ENCODE data around the gene TNS1. TPM values are rescaled to one million over a fixed set of nuclear protein-coding genes. Genes with fewer than 3 reads are reported as not detected.

Gene TNS1
- total RNA-seq, 1 experiment from 2014 or later = 4.5 TPM

GRCh38 chr2:217826991-217827390 lies 175.8 kb downstream of the TNS1 start (continued):
- TF ChIP-seq ARID4B (CRISPR knock-in tag; IDR thresholded peaks at IDR 0.05; ENCODE audit: borderline replicate concordance) = no peak
- TF ChIP-seq NR3C1 (CRISPR knock-in tag; conservative IDR thresholded peaks at IDR 0.05; ENCODE audit: low read depth) = no peak
- TF ChIP-seq NR1H2 (CRISPR knock-in tag; IDR thresholded peaks at IDR 0.05) = no peak
- no peak for TF ChIP-seq FOXJ3 (CRISPR knock-in tag; IDR thresholded peaks at IDR 0.05; ENCODE audit: borderline replicate concordance)
- TF ChIP-seq E2F4 (CRISPR knock-in tag; IDR thresholded peaks at IDR 0.05; ENCODE audit: borderline replicate concordance, low read depth) = no peak

- Mint-ChIP-seq H3K4me1 (peaks cover 12% of the 10 kb centered on the region), H3K27me3 (ENCODE audit: low read depth) (no peaks in the 10 kb centered on the region; the same call in 1 of the 2 replicates), H3K4me3 (no peak overlapping the region), H3K9me3 (no peaks in the 10 kb centered on the region), H3K27ac (no peak overlapping the region), H3K36me3 (no peaks in the 10 kb centered on the region)
- POLR2A ChIA-PET = interaction anchor here (1.0 kb wide), 1 partner anchor 15 kb away, joined by 4 read pairs; no protein-coding TSS in a partner anchor
- ATAC-seq (peak; percentile 51; the same call in 1 of the 2 replicates), DNase-seq (ENCODE audit: low spot score) (no peak)
- CTCF ChIA-PET = interaction anchor here (0.7 to 5.4 kb wide), 8 partner anchors 10 to 167 kb away, joined by 3 to 21 read pairs (median 4); no protein-coding TSS in a partner anchor
- TF ChIP-seq PREB (CRISPR knock-in tag; IDR thresholded peaks at IDR 0.05; ENCODE audit: borderline replicate concordance) (no peak), ZNF671 (CRISPR knock-in tag; IDR thresholded peaks at IDR 0.05) (no peak), MAX (CRISPR knock-in tag; IDR thresholded peaks at IDR 0.05) (no peak), TCF7 (CRISPR knock-in tag; IDR thresholded peaks at IDR 0.05; ENCODE audit: low read depth) (no peak), NR3C1 (CRISPR knock-in tag; conservative IDR thresholded peaks at IDR 0.05; ENCODE audit: low read depth) (no peak), SP1 (CRISPR knock-in tag; conservative IDR thresholded peaks at IDR 0.05) (no peak), ZBTB21 (CRISPR knock-in tag; IDR thresholded peaks at IDR 0.05; ENCODE audit: borderline replicate concordance) (no peak), SMAD4 (CRISPR knock-in tag; IDR thresholded peaks at IDR 0.05) (no peak)
Observed at GRCh38 chr2:217826520-217826919, 176.3 kb downstream of the TNS1 start.

GRCh38 chr2:217825469-217826235 lies 177.1 kb downstream of the TNS1 start:
- ATAC-seq = no peak
- peaks cover 12% of the 10 kb centered on the region for H3K4me1 Mint-ChIP-seq

More at GRCh38 chr2:217825469-217826235, 177.1 kb downstream of the TNS1 start:
- CTCF ChIA-PET = interaction anchor here (1.0 to 5.4 kb wide), 7 partner anchors 11 to 168 kb away, joined by 3 to 21 read pairs (median 4); no protein-coding TSS in a partner anchor
- Mint-ChIP-seq H3K36me3 (no peaks in the 10 kb centered on the region), H3K4me3 (no peak overlapping the region), H3K27me3 (ENCODE audit: low read depth) (no peaks in the 10 kb centered on the region; the same call in 1 of the 2 replicates), H3K27ac (no peak overlapping the region), H3K9me3 (no peaks in the 10 kb centered on the region)
- TF ChIP-seq E2F5 (CRISPR knock-in tag; IDR thresholded peaks at IDR 0.05) = no peak
- POLR2A ChIA-PET = interaction anchor here (0.6 kb wide), 2 partner anchors 10 to 95 kb away, joined by 3 read pairs; no protein-coding TSS in a partner anchor
- DNase-seq (ENCODE audit: low spot score) = no peak

All from WTC11 (cell line).